NCI-H128 (cell line): Measurements from ENCODE around the gene TFB1M.
"Not testable (repeated sequence)": the region's sequence is repeated elsewhere in the genome, so short reads cannot be mapped to it uniquely, and the experiment has no call there.

Source experiments
- DNase-seq: peaks from one replicate; lab custom pipeline; 2025; ENCODE audit not compliant: unreplicated experiment; lab: John Stamatoyannopoulos, UW

Gene TFB1M

DNA sequence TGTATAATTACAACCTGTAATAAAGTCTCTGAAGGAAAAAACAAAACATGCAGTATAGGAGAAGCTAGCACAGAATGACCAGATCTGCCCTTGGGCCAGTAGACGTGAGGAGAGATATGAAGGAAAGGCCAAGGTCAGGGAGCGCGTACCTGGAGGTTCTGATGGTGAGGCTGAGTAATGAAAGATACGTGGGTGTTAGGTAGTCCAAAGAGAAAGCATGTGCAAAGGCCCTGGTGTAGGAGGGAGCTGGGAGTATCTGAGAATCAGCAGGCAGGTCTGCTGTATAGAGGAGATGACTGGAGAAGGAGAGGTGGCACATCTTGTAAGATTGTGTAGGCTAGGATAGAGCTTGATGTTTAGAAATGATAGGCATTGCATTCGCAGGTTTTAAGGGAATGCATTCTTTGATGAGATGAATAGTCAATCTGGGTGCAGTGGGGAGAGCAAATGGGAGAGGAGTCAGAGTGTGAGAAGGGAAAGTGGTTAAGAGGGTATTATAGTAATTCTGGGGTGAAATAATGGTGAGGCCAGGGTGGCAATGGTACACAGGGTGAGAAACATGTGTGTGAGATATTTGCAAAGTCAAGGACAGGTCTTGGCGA, 15.9 kb upstream of the TFB1M start:
- no peak for DNase-seq

GRCh38 chr6:155329460-155330132, 15.3 kb upstream of the TFB1M start:
- DNase-seq, result no peak

- DNase-seq, result no peak
Measured at GRCh38 chr6:155328539-155329459, 14.5 kb upstream of the TFB1M start.

DNA sequence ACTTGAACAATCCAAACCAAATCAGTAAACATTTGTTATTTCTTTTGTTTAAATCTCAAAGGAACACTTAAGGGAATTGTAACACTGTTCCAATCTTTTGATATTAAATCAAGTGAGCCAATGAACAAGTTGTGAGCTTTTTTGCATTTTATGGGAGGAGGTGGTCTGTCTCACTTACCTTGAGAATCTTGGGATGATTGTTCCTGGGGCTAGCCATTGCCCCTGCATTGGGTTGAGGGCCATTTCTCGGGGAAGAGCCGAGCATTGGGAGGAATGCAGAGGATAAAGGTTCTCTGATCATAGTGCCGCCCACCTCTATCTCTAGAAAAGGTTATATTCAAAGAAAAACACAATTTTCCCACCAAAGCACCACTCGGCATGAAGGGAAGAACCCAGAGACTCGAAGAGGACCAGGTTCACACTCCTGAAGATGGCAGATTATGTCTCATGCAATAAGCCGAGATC, 13.8 kb upstream of the TFB1M start:
- no peak for DNase-seq

DNA sequence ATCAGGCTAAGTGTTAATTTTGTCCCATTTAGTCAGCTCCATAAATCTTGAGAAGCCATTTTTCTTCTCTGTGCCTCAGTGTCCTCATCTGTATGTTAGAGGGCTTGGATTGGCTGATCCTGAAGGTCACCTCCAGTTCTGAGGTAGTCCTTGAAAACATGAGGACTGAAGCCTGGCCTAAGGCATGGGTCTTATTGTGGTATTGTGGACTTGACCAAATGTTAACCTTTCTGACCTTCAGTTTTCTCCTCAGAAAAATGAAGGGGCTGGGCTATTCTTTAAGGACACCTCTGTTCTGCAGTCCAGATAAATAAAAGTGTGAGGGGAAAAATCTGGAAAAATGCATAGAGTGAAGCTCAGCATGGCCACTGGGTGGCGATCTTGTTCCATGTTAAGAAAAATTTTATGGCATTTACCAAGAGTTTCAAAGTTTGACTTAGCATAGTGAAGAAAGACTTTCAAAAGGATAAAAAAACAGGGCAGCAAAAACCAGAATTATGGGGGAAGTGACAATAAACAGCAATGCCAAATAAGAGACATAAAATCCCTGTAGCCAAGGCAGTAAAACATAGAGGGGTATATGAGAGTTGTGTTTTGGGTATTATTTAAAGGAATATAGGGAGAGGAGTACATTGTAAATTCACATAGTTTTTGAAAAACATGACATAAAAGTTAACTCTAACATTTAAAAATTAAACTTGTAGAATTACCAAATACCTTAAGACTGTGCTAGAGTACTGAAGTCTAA, 13.2 kb upstream of the TFB1M start:
- DNase-seq, result no peak

- no peak for DNase-seq
Measured at GRCh38 chr6:155325700-155326516, 11.6 kb upstream of the TFB1M start.

GRCh38 chr6:155324993-155325392, 10.7 kb upstream of the TFB1M start:
- no peak for DNase-seq

DNA sequence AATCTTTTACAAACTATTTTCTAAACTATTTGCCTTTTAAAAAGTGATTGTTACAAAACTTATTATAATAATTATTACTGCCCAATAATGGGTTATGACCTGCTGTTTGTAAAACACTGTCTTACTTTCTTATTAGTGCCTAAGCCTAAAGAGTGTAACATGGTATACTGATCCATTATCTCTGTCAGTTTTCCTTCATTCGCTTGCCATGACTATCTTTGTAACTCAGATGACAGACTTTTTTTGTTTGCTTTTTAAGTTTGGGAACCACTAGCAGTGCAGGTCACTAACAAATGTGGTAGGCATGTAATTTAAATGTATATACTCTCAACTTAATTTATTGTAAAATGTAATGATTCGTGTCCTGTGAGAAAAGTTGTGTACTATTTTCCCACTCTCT, 9.9 kb upstream of the TFB1M start:
- DNase-seq, result no peak

GRCh38 chr6:155319902-155320301, 5.6 kb upstream of the TFB1M start:
- DNase-seq, result no peak

DNA sequence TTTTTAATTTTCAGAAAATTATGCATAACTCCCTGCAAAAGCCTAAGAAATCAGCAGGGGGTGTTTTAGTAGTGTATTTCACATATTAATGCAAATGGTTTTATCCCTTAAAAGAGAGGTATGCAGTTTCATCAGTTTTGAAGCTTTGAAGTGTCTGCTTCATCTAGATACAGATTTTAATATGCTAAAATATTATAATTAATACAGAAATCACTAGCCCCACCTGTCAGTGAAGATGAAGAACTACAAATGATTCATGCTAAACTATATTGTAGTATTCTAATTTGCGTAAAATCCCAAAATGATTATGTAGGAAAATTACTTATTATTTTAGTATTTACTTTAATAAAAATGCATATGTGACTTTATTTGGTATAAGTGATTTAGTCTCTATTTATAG, 2.9 kb upstream of the TFB1M start:
- DNase-seq, result no peak

GRCh38 chr6:155316419-155316818, 2.1 kb upstream of the TFB1M start:
- DNase-seq, result no peak

DNA sequence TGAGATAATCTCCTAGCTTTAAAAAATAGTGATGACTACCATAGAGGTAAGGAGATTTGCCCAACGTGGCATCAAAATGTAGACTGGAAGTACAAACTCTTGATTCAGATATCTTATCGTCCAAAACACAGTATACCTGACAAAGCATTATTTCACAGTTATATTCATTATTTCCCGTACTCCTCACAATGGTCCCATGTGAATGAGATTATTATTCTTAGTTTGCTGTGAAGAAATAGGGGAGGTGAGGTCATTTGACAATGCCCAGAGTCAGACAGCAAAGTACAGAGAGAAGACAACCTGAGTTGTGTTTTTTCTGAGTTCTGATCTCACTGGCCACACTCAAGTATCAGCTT, 1.2 kb upstream of the TFB1M start:
- no peak for DNase-seq

GRCh38 chr6:155314773-155315515, 660 bp upstream of the TFB1M start:
- DNase-seq, result no peak

GRCh38 chr6:155313602-155314091, 637 bp downstream of the TFB1M start:
- no peak for DNase-seq

DNA sequence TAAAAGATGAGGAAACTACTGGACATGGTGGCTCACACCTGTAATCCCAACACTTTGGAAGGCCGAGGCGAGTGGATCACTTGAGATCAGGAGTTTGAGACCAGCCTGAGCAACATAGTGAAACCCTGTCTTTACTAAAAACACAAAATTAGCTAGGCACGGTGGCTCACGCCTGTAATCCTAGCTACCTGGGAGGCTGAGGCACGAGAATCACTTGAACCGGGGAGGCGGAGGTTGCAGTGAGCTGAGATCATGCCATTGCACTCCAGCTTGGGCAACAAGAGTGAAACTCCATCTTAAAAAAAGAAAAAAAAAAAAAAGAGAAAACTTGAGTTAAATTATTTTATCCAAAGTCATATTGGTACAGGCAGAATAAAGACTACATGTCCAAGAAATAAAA, 1.3 kb downstream of the TFB1M start:
- DNase-seq, result not testable (repeated sequence)

- DNase-seq, result no peak
Measured at GRCh38 chr6:155311583-155311982, 2.7 kb downstream of the TFB1M start.

- DNase-seq, result no peak
Measured at GRCh38 chr6:155311086-155311485, 3.2 kb downstream of the TFB1M start.

GRCh38 chr6:155310596-155310995, 3.7 kb downstream of the TFB1M start:
- no peak for DNase-seq

- DNase-seq, result no peak
Measured at GRCh38 chr6:155309150-155309549, 5.1 kb downstream of the TFB1M start.

DNA sequence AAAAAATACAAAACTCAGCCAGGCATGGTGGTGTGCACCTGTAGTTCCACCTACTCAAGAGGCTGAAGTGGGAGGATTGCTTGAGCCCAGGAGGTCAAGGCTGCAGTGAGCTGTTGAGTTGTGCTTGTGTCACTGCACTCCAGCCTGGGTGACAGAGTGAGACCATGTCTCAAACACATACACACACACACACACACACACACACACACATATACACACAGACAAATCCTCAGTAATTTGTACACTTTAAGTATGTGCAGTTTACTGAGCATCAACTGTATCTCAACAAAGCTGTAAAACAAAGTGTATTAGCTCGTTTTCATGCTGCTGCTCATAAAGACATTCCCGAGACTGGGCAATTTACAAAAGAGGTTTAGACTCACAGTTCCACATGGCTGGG, 7.3 kb downstream of the TFB1M start:
- no peak for DNase-seq
